ENCODE results near the gene VSX1. TPM values are rescaled to one million over a fixed set of nuclear protein-coding genes. Genes with fewer than 3 reads are reported as not detected.

Gene VSX1
- polyA plus RNA-seq, 1 donor (not counting 4 experiments of a cell fraction or from before 2014, with no cell fraction given) = not detected

DNA sequence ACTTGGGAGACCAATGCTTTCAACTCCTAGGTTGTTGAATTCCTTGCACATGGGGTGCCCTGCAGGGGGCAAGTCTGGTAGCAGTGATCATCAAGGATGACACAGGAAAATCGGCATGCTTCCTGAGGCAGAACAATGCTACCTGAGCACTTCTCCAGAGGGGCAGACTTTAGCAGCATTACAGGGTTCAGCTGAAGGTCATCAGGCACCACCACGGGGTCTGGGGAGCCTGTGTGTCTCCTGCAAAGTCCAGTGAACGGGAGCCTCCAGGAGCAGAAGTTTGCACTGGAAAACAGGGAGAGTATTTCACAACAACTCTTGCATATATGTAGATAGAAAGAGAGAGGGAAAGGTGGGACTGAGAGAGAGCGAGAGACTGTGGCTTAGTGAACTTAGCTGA lies 10.2 kb downstream of the VSX1 start:
- Histone ChIP-seq H3K9me1 (ENCODE audit: control insufficient read depth, extremely low read depth, insufficient read depth, low read length) (no peaks in the 10 kb centered on the region), H3K27ac (ENCODE audit: control insufficient read depth, insufficient read depth, low read length) (no peak overlapping the region), H3K27me3 (ENCODE audit: control insufficient read depth, extremely low read depth, insufficient read depth, low read length) (peaks cover 57% of the 10 kb centered on the region), H3K9me3 (ENCODE audit: control insufficient read depth, low read depth, low read length) (no peaks in the 10 kb centered on the region), H3K4me1 (ENCODE audit: control insufficient read depth, extremely low read depth, insufficient read depth, low read length) (peaks cover 11% of the 10 kb centered on the region), H2AFZ (ENCODE audit: control insufficient read depth, low read length) (no peak overlapping the region), H4K20me1 (ENCODE audit: control insufficient read depth, extremely low read depth, insufficient read depth, low read length) (no peaks in the 10 kb centered on the region), H3K9ac (ENCODE audit: control insufficient read depth, extremely low read depth, insufficient read depth, low read length) (no peak overlapping the region), H3K79me2 (ENCODE audit: control insufficient read depth, insufficient read depth, low read length) (no peaks in the 10 kb centered on the region), H3K4me3 (ENCODE audit: control insufficient read depth in 2 of 3, extremely low read depth in 1 of 3, insufficient read depth in 2 of 3, low read depth in 1 of 3, low read length in 3 of 3) (no peak overlapping the region), H3K4me2 (ENCODE audit: control insufficient read depth, extremely low read depth, insufficient read depth, low read depth, low read length) (no peak overlapping the region), H3K36me3 (ENCODE audit: control insufficient read depth in 2 of 2, extremely low read depth in 1 of 2, insufficient read depth in 2 of 2, low read length in 2 of 2) (no peaks in the 10 kb centered on the region)
- DNase-seq (ENCODE audit: low read depth, low spot score) (no peak), FAIRE-seq (no peak)
- dilution Hi-C loops (cut with MboI; ENCODE audit: extremely low pct_ligation_motif_present, low sequenced_read_pairs) = no loop called here
- TF ChIP-seq EZH2 (IDR thresholded peaks at IDR 0.05; ENCODE audit: low read length) (no peak), CTCF (optimal IDR thresholded peaks at IDR 0.05 in 1 of 3, IDR thresholded peaks at IDR 0.05 in 1 of 3, conservative IDR thresholded peaks at IDR 0.05 in 1 of 3; ENCODE audit: extremely low read depth in 1 of 3, insufficient read depth in 2 of 3, low read length in 3 of 3) (no peak)

DNA sequence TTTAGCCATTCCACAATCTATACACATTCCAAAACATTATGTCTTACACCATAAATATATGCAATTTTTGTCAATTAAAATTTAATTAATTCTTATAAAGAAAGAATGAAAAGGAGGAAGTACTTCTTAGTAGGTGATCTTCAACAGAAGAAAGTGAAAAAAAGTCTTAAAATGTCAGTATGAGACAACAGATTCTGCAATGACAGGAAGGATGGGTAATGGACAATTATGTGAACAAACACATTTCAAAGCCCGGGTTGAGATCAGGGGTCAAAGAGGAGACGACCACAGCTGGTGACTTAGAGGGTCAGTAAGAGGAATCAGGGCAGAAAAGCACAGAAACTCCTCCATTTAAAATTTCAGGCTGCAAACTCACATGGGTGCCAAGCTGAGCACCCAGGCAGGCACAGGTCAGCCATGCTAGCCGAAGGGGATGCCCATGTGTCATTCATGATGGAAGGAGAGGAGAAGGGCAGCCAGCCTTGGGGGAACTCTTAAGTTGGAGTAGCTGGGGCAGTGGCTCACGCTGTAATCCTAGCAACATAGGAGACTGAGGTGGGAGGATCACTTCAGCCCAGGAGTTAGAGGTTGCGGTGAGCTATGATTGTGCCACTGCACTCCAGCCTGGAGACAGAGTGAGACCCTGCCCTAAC lies 11.0 kb downstream of the VSX1 start:
- FAIRE-seq (no peak), DNase-seq (ENCODE audit: low read depth, low spot score) (no peak)
- Histone ChIP-seq H3K9me1 (ENCODE audit: control insufficient read depth, extremely low read depth, insufficient read depth, low read length) (no peaks in the 10 kb centered on the region), H3K79me2 (ENCODE audit: control insufficient read depth, insufficient read depth, low read length) (no peaks in the 10 kb centered on the region), H3K9me3 (ENCODE audit: control insufficient read depth, low read depth, low read length) (no peaks in the 10 kb centered on the region), H3K4me3 (ENCODE audit: control insufficient read depth in 2 of 3, extremely low read depth in 1 of 3, insufficient read depth in 2 of 3, low read depth in 1 of 3, low read length in 3 of 3) (no peak overlapping the region), H3K27ac (ENCODE audit: control insufficient read depth, insufficient read depth, low read length) (no peak overlapping the region), H4K20me1 (ENCODE audit: control insufficient read depth, extremely low read depth, insufficient read depth, low read length) (no peaks in the 10 kb centered on the region), H2AFZ (ENCODE audit: control insufficient read depth, low read length) (no peak overlapping the region), H3K4me2 (ENCODE audit: control insufficient read depth, extremely low read depth, insufficient read depth, low read depth, low read length) (no peak overlapping the region), H3K27me3 (ENCODE audit: control insufficient read depth, extremely low read depth, insufficient read depth, low read length) (peaks cover 54% of the 10 kb centered on the region), H3K9ac (ENCODE audit: control insufficient read depth, extremely low read depth, insufficient read depth, low read length) (no peak overlapping the region), H3K36me3 (ENCODE audit: control insufficient read depth in 2 of 2, extremely low read depth in 1 of 2, insufficient read depth in 2 of 2, low read length in 2 of 2) (no peaks in the 10 kb centered on the region), H3K4me1 (ENCODE audit: control insufficient read depth, extremely low read depth, insufficient read depth, low read length) (peaks cover 8% of the 10 kb centered on the region)
- dilution Hi-C loops (cut with MboI; ENCODE audit: extremely low pct_ligation_motif_present, low sequenced_read_pairs) = no loop called here
- no peak for TF ChIP-seq EZH2 (IDR thresholded peaks at IDR 0.05; ENCODE audit: low read length)
- TF ChIP-seq CTCF (optimal IDR thresholded peaks at IDR 0.05 in 1 of 3, IDR thresholded peaks at IDR 0.05 in 1 of 3, conservative IDR thresholded peaks at IDR 0.05 in 1 of 3; ENCODE audit: extremely low read depth in 1 of 3, insufficient read depth in 2 of 3, low read length in 3 of 3) = no peak
